Activated T-helper 1 cell treated with Interleukin-2 at 50 U/mL for 16 hours (primary cell): Measurements from ENCODE around the gene PAX3.
"Not testable (repeated sequence)": the region's sequence is repeated elsewhere in the genome, so short reads cannot be mapped to it uniquely, and the experiment has no call there.

Experiments used
- DNase-seq: peaks from one replicate; pipeline ENCODE4 v3.0.0-alpha.2; 2020; ENCODE audit warnings: low read depth

PAX3 gene

GRCh38 chr2:222214885-222215284 is 83.9 kb downstream of the PAX3 start:
- DNase-seq = no peak

DNA sequence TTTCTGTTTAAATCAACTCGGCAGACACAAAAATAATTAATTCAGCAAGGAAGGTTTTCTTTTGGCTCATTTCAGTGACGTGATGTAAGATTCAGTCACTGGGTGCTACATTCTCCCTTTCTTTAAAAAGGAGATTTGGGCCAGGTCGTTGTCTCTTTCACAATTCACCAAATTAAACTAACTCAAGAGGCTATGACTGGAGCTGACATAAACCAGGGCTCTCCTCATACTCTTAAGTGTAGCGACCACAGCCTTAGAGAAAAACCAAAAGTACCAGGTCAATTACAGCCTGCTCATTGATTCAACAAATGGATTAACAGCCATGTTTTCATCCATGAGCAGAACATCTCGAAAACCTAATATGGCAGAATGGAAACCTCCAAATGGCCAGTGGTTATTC is 85.7 kb downstream of the PAX3 start:
- DNase-seq = no peak

GRCh38 chr2:222212571-222212970 is 86.2 kb downstream of the PAX3 start:
- DNase-seq = no peak

DNA sequence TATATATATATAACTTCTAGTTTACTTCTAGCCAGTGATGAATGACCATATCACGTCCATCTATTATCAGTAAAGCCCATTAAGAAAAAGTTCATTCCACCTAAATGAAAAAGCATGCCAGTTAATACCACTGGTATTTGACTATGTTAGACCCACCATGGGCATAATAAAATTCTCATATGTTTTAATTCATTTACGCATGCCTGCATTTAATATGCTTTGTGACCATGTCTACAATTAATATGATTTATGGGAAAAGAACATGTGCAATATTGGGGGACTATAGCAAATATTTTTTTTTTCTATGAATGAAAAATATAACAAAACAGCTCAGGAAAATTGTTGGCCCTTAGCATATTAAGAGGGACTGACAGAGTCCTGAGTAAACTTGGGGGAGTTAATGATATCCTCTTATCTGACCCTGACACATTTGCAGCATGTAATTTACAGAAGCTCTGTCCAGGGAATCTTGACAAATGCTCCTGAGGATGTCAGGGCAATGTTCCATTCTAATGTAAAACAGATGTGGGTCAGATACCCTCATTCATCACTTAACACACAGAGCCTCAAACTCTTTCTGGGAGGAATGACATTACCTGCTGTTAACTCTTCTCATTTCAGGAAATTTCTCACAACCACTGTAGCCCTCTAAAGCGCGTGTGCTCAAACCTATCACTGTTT is 90.6 kb downstream of the PAX3 start:
- DNase-seq = no peak

- DNase-seq = no peak
These were observed 93.7 kb downstream of the PAX3 start for GRCh38 chr2:222205136-222205535.

- DNase-seq = no peak
These were observed 95.8 kb downstream of the PAX3 start for GRCh38 chr2:222203041-222203440.

DNA sequence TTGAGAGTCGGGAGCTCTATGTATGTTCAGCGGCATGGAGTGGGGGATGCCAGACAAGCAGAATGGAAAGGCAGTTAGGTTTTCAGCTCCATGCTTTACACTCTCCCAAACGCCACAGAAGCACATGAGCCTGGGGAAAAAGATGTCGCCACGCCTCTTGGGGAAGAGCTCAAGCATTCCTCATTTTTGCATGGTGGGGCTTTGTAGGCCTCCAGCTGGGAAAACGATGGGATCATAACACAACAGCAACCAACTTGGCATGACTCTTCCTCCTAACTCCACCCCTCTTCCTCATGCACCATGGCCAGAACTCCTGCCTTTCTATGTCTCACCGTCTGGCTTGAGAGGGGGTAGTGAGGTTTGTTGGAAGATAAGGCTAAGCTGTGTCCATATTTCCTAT is 102.6 kb downstream of the PAX3 start:
- DNase-seq = no peak

GRCh38 chr2:222194669-222195068 is 104.1 kb downstream of the PAX3 start:
- no peak for DNase-seq

DNA sequence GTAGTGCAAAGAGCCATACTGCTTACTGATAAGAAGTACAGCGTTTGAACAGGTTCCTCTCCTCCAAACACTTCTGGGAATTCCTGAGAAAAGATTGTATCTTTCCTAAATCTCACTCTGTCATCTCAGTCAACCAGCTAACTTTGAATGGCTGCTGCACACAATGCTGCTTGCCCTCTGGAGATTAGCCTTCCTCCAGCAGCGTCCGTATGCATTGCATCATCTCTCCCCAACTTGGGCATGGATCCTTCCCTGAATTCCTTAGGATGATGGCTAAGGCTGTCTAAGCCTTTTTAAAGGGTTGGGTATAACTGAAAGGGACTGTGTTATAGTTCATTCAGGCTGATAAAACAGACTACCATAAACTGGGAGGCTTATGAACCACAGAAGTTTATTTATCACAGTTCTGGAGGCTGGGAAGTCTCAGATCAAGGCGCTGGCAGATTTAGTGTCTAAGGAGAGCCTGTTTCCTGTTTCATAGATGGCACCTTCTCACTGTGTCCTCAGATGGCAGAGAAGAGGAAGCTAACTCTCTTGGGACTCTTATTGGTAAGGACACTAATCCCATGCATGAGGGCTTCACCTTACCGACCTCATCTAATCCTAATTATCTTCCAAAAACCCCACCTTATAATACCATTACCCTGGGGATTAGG is 105.3 kb downstream of the PAX3 start:
- DNase-seq = no peak

- no peak for DNase-seq
These were observed 118.2 kb downstream of the PAX3 start for GRCh38 chr2:222180619-222181018.

DNA sequence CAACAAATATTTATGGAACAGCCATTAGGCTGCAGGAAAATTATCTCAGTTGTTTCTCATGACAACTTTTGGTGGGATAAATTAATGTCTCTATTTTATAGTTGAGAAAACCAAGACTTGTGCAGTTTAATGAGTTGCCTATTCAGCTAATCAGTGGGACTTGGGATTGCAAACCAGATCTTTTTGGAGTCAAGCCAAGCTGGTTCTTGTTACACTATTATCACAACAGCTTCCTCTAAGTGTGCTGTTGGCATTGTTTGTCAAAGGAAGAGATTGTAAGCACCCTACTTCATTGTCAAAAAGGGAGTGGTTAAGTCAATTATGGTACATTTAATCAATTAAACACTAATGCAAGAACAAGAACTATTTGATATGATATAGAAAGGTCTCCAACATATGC is 119.2 kb downstream of the PAX3 start:
- DNase-seq = no peak

DNA sequence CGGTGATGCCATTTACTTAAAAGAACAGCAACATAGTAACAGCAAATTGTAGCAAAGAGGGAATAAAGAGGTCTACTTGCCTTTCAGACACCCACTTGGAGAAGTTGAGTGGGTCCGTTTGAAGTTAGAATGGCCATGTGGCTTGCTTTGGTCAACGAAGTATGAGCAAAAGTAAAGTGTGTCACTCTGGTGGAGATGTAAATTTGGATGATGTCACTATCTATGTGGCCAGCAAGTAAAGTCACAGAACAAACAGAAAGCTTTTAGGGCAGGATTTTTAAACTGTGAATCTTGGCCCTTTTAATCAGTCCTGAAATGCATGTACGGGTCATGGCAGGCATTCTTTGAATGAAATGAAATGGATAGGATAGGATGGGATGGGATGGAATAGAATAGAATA is 120.3 kb downstream of the PAX3 start:
- DNase-seq = no peak

DNA sequence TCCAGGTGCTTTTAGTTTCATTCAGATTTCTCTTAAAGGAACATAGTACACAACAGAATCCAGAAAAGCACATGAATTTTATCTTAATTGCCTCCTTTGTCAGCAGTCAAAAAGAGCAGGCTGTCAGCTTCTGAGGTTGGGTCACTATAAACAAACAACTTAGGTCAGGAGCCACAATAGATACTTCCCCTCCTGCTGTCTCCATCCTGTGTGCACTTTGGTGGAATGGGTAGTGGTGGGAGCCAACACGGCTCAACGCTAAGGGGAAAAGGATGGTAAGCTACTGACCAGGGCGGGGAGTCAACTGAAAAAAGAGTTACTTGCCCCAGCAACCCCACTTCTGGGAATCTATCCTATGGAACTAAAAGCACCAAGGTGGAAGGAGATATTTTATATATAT is 121.9 kb downstream of the PAX3 start:
- no peak for DNase-seq

DNA sequence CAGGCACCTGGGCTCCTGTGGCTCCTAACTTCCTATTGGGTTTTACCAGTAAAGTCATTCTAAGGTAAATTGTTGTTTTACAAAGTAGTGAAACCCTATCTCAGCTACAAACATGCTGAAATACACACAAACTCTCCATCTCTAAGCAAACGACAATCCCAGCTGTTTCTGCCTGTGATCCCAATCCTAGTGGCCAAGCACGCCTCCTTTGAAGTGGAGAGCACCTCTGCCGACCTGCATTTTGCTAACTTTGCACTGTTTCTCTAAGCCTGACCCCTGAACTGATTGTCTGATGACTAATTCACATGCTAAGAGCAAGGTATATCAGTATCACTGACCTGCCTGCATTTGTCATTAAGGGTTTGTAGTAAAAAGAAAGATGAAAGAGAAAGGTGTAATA is 124.3 kb downstream of the PAX3 start:
- no peak for DNase-seq

DNA sequence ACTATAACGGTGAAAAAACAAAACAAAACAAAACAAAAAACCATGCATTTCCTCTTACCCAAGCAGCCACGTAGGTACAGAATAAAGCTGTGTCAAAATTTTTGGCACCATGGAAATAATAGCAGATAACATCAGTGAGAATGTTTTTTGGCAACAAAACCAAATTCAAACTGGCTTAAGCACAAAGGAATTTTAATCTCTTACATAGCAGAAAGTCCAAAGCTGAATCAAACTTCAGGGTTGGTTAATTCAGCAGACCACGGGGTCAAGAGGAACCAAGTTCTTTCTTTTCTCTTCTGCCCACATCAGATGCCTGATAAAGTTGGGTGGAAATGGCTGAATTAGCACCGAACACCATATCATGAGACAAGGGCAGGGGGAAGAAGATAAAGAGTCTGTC is 129.5 kb downstream of the PAX3 start:
- DNase-seq = no peak

GRCh38 chr2:222167762-222168161 is 131.0 kb downstream of the PAX3 start:
- no peak for DNase-seq

DNA sequence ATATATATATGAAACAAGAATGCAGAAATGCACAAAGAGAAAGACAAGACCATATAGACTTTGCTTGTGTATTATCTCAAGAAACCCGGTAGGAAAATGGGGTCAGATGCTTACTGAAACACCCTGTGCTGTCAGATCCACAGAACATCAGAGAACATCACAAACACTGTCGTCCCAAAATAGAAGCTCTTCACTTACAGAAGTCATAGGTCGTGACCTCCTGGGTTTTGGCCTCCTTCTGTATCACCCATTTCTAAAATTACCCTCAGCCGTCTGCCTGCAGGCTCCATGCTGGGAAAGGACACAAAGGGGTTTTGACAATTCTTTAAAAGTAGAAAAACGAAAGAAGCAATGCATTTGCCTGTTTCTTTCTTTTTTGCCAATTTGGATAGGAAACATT is 137.9 kb downstream of the PAX3 start:
- DNase-seq = no peak

DNA sequence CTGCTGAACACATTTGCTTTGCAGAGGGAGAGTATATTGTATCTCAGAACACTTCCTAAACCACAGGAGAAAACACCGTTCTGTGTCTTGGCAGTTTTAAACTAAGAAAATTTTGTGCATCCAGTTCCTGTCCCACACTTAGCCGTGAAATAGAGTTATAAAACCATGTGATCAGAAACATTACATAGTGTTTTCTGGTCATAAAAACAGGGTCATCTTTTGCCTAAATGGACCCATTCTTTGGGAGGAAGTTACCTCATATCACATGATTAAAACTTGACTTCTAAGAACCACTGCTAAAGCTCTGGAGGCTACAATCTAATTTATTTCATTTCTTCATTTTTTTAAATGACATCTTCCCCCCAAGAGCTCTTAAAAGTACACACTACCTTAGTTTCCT is 138.7 kb downstream of the PAX3 start:
- no peak for DNase-seq

DNA sequence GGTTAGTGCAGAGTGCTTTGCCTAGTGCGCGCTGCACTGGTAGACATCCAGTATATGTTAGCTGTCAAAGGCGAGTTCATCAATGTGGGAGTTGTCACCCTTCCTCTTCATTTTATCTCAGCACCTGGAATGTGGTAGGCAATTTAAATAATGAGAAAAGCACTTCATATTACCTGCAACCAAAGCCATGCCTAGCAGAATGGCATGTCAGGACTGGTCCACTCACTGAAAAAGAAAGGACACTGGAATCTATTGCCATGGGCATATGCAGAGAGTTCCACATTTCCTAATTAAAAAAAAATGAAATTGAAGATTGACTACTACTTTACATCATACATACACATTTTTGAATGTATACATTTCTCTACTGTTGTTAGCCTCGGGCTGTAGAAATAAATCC is 139.6 kb downstream of the PAX3 start:
- no peak for DNase-seq

DNA sequence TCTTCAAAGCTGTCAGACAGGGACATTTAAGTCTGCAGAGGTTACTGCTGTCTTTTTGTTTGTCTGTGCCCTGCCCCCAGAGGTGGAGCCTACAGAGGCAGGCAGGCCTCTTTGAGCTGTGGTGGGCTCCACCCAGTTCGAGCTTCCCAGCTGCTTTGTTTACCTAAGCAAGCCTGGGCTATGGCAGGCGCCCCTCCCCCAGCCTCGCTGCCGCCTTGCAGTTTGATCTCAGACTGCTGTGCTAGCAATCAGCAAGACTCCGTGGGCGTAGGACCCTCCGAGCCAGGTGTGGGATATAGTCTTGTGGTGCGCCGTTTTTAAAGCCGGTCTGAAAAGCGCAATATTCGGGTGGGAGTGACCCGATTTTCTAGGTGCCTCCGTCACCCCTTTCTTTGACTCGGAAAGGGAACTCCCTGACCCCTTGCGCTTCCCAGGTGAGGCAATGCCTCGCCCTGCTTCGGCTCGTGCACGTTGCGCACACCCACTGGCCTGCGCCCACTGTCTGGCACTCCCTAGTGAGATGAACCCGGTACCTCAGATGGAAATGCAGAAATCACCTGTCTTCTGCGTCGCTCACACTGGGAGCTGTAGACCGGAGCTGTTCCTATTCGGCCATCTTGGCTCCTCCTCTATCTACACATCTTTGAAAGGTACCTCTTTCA is 143.7 kb downstream of the PAX3 start:
- not testable (repeated sequence) for DNase-seq
